Renal cortical epithelial cell (primary cell): ENCODE data around the gene CASP4. TPM values are rescaled to one million over a fixed set of nuclear protein-coding genes. Genes with fewer than 3 reads are reported as not detected.
A peak's percentile ranks its signal among the peaks of the same experiment; 100 is the strongest.
"Not testable (repeated sequence)": the region's sequence is repeated elsewhere in the genome, so short reads cannot be mapped to it uniquely, and the experiment has no call there.

Experiments
- DNase-seq: peaks from one replicate; pipeline ENCODE4 v3.0.0-alpha.2; 2011; ENCODE audit warnings: low read depth
- total RNA-seq: library from RNA; depleted of rRNA; stranded (reverse); fragments of >200 nt; gene quantifications from 2 replicates; pipeline ENCODE4 v1.2.3, GENCODE V29; 2014

CASP4 gene
- total RNA-seq, 1 donor from 2014 or later = 150 TPM

- no peak for DNase-seq
Measured at GRCh38 chr11:104957280-104957679, 11.1 kb downstream of the CASP4 start.

- DNase-seq = peak; percentile 75
Measured at GRCh38 chr11:104956528-104956927, 11.8 kb downstream of the CASP4 start.

- DNase-seq = peak; percentile 75
Measured at GRCh38 chr11:104946907-104947306, 21.5 kb downstream of the CASP4 start.

GRCh38 chr11:104944076-104944475, 24.3 kb downstream of the CASP4 start:
- DNase-seq = no peak

GRCh38 chr11:104943561-104943960, 24.8 kb downstream of the CASP4 start:
- DNase-seq = no peak

GRCh38 chr11:104934594-104934993, 33.8 kb downstream of the CASP4 start:
- no peak for DNase-seq

- not testable (repeated sequence) for DNase-seq
Measured at GRCh38 chr11:104934073-104934472, 34.3 kb downstream of the CASP4 start.

- no peak for DNase-seq
Measured at GRCh38 chr11:104928811-104929210, 39.6 kb downstream of the CASP4 start.

- no peak for DNase-seq
Measured at GRCh38 chr11:104926771-104927611, 41.4 kb downstream of the CASP4 start.

- DNase-seq = no peak
Measured at GRCh38 chr11:104925850-104926249, 42.5 kb downstream of the CASP4 start.

GRCh38 chr11:104918113-104918824, 50.1 kb downstream of the CASP4 start:
- DNase-seq = peak; percentile 12

- DNase-seq = no peak
Measured at GRCh38 chr11:104917271-104918112, 50.9 kb downstream of the CASP4 start.

GRCh38 chr11:104916442-104916841, 51.9 kb downstream of the CASP4 start:
- peak; percentile 46 for DNase-seq

- no peak for DNase-seq
Measured at GRCh38 chr11:104912102-104912501, 56.3 kb downstream of the CASP4 start.

- no peak for DNase-seq
Measured at GRCh38 chr11:104908186-104908531, 60.2 kb downstream of the CASP4 start.

- no peak for DNase-seq
Measured at GRCh38 chr11:104907521-104908185, 60.7 kb downstream of the CASP4 start.

GRCh38 chr11:104905271-104905670, 63.1 kb downstream of the CASP4 start:
- peak; percentile 3 for DNase-seq

GRCh38 chr11:104899226-104899625, 69.1 kb downstream of the CASP4 start:
- no peak for DNase-seq

- DNase-seq = no peak
Measured at GRCh38 chr11:104898685-104899013, 69.7 kb downstream of the CASP4 start.

GRCh38 chr11:104897891-104898684, 70.3 kb downstream of the CASP4 start, which contains the start of gene CASP12:
Gene CASP12 (minus strand): TSS chr11:104898460.
- DNase-seq = no peak

- no peak for DNase-seq
Measured at GRCh38 chr11:104895634-104896033, 72.7 kb downstream of the CASP4 start.
